ENCODE results near the gene DCAF12. TPM values are rescaled to one million over a fixed set of nuclear protein-coding genes. Genes with fewer than 3 reads are reported as not detected.

DCAF12 gene
- total RNA-seq, result 7.8 and 9.3 TPM in 2 replicates

GRCh38 chr9:34126207-34127034 lies at the start of gene DCAF12:
DCAF12 (minus strand) TSS chr9:34126698; CDS start chr9:34126431, 267 bp downstream.

GRCh38 chr9:34048727-34049629 lies 77.5 kb downstream of the DCAF12 start, which contains the start of gene UBAP2:
UBAP2 (minus strand) TSS chr9:34048887; CDS start chr9:34017148, 31,739 bp downstream.

Other genes starting within 250 kb of the DCAF12 start
- gene UBAP2, start 77.8 kb downstream of the DCAF12 start, total RNA-seq, result 14.8 and 19.7 TPM in 2 replicates
- 26.3 and 29.3 TPM in 2 replicates for gene UBAP1, start 52.3 kb upstream of the DCAF12 start, total RNA-seq
- gene KIF24, start 202.6 kb upstream of the DCAF12 start, total RNA-seq, result 0.43 and 0.55 TPM in 2 replicates
- 36.5 and 56.0 TPM in 2 replicates for gene NUDT2, start 202.9 kb upstream of the DCAF12 start, total RNA-seq